Right lobe of liver (tissue), 4 donors: ENCODE measurements around the gene KRTAP4-12.
"Not testable (repeated sequence)": the region's sequence is repeated elsewhere in the genome, so short reads cannot be mapped to it uniquely, and the experiment has no call there.

Source experiments
- CTCF ChIP-seq, 4 donors: fragments of 200-600 bp in 3 of 4; fragments of 450-650 bp in 1 of 4; IDR thresholded peaks; one replicate each; pipeline versions ENCODE4 v1.5.1 to v1.8.0; 2016 to 2022; ENCODE audit warnings: antibody characterized with exemption in 4 of 4, mild to moderate bottlenecking in 2 of 4
- POLR2A ChIP-seq: fragments of 450-650 bp; IDR thresholded peaks from one replicate; pipeline ENCODE4 v1.6.1; 2017; ENCODE audit warnings: antibody characterized with exemption, mild to moderate bottlenecking
- donor health status: DM: no; HTN: no; CAD: no.
- donor health status: DM: no; HTN: no; CAD: no.
- donor health status: DM: no; HTN: yes; CAD: no.

- TF ChIP-seq POLR2A; CTCF (IDR thresholded peaks at IDR 0.05): not testable (repeated sequence)
Measured at GRCh38 chr17:41088760-41089352, 35.1 kb downstream of the KRTAP4-12 start.
